Transverse colon (tissue), 4 donors: Measurements from ENCODE around the gene TFAP2D.

Experiments used
- CTCF ChIP-seq, 5 experiments: fragments of 200-600 bp in 3 of 5; fragments of 450-650 bp in 2 of 5; sonication (generic) in 3 of 5; IDR thresholded peaks; 1 replicate in 2 of 5; 2 replicates in 3 of 5; pipeline ENCODE4 v1.5.1; 2016 to 2017; ENCODE audit warnings: antibody characterized with exemption in 5 of 5, inconsistent platforms in 3 of 5, mild to moderate bottlenecking in 2 of 5, moderate library complexity in 1 of 5
- EP300 ChIP-seq: sonication (generic); formaldehyde crosslinking; IDR thresholded peaks from one replicate; pipeline ENCODE4 v1.6.1; 2017; ENCODE audit warnings: antibody characterized with exemption, low read depth
- POLR2A ChIP-seq: fragments of 450-650 bp; IDR thresholded peaks from one replicate; pipeline ENCODE4 v1.6.1; 2016; ENCODE audit warnings: antibody characterized with exemption, mild to moderate bottlenecking, moderate library complexity
- POLR2AphosphoS5 ChIP-seq, 3 donors: sonication (generic); formaldehyde crosslinking; IDR thresholded peaks; one replicate each; pipeline ENCODE4 v1.6.1; 2016; ENCODE audit warnings: antibody characterized with exemption in 3 of 3

- TF ChIP-seq CTCF (IDR thresholded peaks at IDR 0.05), result no peak
- no peak for TF ChIP-seq POLR2AphosphoS5 (IDR thresholded peaks at IDR 0.05)
- no peak for TF ChIP-seq POLR2A
- TF ChIP-seq EP300, result no peak
Measured at GRCh38 chr6:50709366-50709734, 4.0 kb upstream of the TFAP2D start.
